ENCODE data around the gene CD79A.
"Not testable (repeated sequence)": the region's sequence is repeated elsewhere in the genome, so short reads cannot be mapped to it uniquely, and the experiment has no call there.

Gene CD79A

GRCh38 chr19:41906916-41907680, 30.0 kb downstream of the CD79A start:
- DNase-seq: no peak

- no peak for DNase-seq
Observed at GRCh38 chr19:41907994-41908615, 31.0 kb downstream of the CD79A start.

DNA sequence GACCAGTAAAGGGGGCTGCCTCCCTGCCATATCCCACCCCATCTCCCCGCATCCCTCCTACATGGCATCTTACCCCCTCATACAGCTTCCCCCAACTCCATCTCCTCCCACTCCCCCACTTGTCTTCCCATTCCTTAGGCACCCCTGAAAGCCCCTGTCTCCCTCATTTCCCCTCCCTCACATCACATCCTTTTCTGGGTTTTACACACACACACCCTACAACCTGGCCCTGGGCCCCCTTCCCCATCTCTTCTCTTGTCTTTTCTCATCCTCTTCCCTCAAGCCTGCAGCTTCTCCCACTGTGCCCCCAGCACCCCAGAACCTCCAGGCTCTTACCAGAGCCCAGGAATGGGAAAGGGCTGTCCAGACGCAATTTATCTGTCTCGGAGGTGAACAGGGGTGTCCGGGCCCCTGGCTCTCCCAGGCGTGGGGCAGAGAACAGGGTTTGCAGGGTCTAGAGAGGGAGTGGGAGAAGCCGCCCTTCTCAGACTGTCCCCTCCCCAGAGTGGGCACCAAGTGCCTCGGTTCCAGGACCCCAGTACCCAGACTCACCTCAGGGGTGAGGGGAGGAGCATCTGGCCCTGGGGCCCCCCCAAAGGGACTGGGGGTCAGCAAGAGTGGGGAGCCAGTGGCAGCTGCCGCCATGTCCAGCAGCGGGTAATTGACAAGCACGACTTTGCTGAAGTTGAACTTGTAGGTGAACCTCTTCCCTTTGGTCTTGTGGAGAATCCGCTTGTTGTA, 31.8 kb downstream of the CD79A start:
- DNase-seq: no peak

DNA sequence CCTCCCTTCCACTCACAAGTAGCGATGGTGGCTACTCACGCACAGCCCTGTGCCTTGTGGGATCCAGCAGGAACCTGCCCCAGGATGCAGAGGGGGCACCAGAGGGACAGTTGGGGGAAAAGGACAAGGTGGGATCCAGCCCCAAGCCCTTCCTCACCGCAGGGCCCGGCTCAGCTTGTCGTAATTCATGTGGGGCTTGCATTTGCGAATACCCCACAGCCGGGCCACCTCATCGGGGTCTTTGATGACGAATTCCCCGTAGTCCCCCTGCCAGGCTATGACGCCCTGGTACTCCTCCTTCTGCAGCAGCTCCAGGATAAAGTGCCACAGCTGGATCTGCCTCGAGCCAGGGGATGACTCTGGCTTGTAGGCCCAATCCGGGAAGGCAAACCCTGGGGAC, 32.6 kb downstream of the CD79A start:
- no peak for DNase-seq

DNA sequence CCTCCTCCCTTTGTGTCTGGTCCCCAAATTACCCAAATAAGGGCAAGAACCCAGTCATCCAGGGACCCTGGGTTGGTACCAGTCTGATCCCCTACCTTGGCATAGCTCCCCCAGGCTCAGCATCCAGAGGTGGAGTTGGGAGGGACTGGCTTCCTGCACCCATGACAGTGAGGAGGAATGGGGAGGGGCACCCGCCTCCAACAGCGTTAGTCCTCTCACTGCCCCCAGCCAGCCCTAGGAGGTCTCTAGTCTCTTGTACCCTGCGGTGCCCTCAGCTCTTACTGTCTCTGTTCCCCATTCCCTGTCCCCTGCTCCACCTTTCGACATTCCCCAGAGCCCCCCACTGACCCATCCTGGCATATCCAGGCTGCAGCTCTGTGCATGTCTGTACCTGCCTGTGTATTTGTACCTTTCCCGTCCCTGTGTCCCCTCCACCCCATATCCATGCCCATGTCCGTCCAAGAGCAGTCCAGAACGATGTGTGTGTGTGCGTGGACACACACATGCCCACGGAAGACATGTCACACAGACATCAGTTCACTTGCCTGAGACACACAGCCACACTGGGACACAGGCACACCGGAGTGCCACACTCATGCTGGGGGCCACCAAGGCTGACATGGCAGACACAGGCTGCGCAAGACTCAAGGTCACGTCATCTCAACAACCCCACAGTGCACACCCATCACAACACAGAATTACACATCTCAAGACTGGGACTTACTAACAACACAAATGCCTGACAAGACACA, 33.3 kb downstream of the CD79A start:
- DNase-seq: no peak

GRCh38 chr19:41910992-41911888, 34.2 kb downstream of the CD79A start:
- DNase-seq: no peak

DNA sequence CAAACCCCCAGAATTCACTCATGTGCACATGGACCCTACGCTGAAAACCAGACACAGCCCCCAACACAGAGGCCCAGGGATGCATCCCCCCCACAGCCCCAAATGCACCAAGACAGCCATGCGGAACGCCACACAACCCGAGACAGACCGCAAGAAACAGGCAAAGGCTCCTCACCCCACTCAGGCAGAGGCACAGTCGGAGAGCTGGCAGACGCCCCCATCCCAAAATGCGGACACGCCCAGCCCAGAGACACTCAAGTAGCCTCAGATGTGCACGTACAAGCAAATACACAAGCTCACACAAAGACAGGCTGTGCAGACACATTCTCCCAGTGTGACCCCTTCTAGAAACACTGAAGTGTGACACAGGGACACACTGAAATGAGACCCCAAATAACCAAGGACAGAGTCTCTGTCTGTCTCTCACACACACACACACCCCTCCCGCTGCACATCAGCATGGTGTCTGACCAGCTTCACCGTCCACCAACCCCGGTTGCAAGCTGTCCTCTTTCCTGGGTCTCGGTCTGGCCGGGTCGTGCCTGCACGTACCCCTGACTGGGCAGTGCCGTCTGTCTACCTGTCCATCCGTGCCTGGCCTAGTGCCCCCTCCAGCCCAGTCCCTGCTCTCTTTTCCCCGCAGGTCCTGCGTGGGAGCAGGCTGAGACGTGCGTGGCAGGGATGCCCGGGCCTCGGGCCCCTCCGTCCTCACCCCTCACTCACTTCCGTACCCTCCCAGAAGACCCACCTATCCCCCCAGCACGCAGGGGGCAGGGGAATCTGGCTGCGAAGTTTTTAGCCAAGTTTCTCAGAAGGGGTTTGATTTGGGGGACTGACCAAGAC, 35.0 kb downstream of the CD79A start:
- DNase-seq: no peak

- DNase-seq: no peak
Observed at GRCh38 chr19:41912899-41913537, 35.9 kb downstream of the CD79A start.

GRCh38 chr19:41913538-41914423, 36.7 kb downstream of the CD79A start:
- no peak for DNase-seq

DNA sequence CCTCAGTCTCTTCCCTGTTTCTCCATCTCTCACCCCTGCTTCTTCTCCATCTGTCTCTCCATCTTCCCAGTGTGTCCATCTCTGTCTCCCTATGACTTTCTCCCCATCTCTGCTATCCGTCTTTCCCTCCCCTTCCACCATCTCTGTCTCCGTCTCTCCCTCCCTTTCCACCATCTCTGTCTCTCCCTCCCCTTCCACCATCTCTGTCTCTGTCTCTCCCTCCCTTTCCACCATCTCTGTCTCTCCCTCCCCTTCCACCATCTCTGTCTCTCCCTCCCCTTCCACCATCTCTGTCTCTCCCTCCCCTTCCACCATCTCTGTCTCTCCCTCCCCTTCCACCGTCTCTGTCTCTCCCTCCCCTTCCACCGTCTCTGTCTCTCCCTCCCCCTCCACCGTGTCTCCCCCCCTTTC, 37.4 kb downstream of the CD79A start:
- DNase-seq: not testable (repeated sequence)

DNA sequence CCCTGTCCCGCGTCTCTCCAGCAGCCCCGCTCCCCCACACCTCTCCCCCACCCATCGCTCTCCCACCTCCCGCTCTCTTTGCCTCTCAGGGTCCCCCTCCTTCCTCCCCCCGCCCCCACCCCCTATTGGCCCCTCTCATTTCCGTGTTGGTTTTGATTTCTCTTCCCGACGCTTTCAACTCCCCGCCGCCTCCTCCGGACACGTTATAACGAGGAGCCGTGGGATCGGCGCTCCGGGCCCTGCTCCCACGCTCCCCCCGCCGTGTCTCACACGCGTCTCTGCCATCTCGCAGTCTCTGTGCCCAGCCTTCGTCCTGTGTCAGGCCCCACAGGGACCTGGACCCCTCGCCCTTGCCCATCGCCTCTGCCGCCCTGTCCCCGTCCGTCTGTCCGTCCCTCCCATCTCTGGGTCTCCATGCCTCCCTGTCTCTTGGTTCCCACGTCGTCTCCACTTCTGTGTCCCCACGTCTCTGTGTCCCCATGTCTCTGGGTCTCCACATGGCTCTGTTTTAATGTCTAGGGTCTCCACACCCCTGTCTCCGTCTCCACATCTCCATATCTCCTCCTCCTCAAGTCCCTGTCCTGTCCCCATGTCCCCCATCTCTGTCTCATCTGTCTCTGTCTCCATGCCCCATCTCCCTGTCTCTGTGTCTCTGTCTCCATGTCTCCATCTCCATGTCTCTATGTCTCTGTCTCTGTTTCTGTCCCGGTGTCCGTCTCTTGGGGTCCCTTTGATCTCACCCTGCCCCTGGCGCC, 38.1 kb downstream of the CD79A start:
- DNase-seq: no peak

GRCh38 chr19:41915776-41916414, 38.8 kb downstream of the CD79A start:
- DNase-seq: no peak

GRCh38 chr19:41917676-41918075, 40.6 kb downstream of the CD79A start:
- no peak for DNase-seq

DNA sequence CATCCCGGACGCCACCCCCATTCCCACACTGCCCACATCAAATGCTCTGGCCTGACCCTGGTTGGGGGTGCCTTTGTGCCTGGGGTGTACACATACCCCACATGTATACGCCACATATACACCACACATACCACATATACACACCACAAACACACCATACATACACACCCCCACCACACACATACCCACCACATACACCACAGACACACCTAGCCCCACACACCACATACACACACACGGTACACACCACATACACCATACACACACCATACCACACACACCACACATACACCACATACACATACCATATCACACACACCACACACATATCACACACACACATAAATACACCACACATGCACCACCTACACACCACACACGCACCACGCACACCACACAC, 41.0 kb downstream of the CD79A start:
- DNase-seq: no peak

- no peak for DNase-seq
Observed at GRCh38 chr19:41918653-41919244, 41.7 kb downstream of the CD79A start.

DNA sequence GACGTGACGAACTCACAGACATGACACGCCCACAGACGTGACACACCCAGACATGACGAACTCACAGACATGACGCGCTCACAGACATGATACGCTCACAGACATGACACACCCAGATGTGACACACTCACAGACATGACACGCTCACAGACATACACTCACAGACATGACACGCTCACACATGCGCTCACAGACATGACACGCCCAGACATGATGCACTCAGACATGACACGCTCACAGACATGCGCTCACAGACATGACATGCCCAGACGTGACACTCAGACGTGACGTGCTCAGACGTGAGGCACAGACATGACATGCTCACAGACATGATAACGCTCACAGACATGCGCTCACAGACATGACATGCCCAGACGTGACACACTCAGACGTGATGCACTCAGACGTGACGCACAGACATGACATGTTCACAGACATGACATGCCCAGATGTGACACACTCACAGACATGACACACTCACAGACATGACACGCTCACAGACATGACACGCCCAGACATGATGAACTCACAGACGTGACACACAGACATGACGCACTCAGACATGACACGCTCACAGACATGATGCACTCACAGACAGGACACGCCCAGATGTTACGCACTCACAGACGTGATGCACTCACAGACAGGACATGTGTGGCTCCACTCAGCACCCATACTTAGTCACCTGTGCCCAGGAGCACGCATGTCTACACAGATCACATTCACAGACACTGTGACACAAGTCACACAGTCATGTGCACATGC, 43.1 kb downstream of the CD79A start:
- DNase-seq: no peak

All from activated naive CD4-positive, alpha-beta T cell treated with anti-CD3 and anti-CD28 coated beads, Interleukin-2, amount 50 U/mL, for 16 hours (primary cell).